ENCODE data around the gene STAB2. TPM values are rescaled to one million over a fixed set of nuclear protein-coding genes. Genes with fewer than 3 reads are reported as not detected.

The STAB2 gene
- total RNA-seq, 1 experiment from 2014 or later: not detected

DNA sequence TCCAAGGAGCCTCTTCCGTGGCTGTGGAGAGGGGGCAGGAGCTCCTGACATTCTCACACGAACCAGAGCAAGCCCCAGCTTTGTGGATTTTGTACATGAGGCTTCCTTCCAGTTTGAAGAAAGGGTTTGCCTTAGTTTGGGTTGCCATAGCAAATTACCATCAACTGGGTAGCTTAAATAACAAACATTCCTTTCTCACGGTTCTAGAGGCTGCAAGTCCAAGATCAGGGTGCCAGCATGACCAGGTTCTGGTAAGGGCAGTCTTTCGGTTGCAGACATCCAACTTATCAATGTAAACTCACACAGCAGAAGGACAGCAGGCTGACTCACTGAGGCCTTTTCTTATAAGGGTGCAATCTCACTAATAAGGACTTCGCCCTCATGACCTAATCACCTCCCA is 25.9 kb upstream of the STAB2 start:
- Histone ChIP-seq H3K36me3 (ENCODE audit: control insufficient read depth in 1 of 2, insufficient read depth in 2 of 2, low read length in 2 of 2) (no peaks in the 10 kb centered on the region), H3K4me2 (ENCODE audit: low read length) (peak overlapping the region; percentile 67), H4K20me1 (ENCODE audit: insufficient read depth) (no peaks in the 10 kb centered on the region), H2AFZ (ENCODE audit: low read depth, low read length, poor library complexity, severe bottlenecking) (no peak overlapping the region), H3K27ac (ENCODE audit: low read depth, low read length) (peak overlapping the region; percentile 6; the same call in 1 of the 2 replicates), H3K4me3 (replicated peaks in 1 of 2; ENCODE audit: low read depth in 1 of 2, low read length in 2 of 2) (peak overlapping the region in 1 of 2 experiments; percentile 22; a peak in 1 of 4 replicates), H3K27me3 (ENCODE audit: insufficient read depth, low read length) (no peaks in the 10 kb centered on the region), H3K79me2 (ENCODE audit: insufficient read depth, low read length) (no peaks in the 10 kb centered on the region), H3K9ac (ENCODE audit: low read length) (peak overlapping the region; percentile 42), H3K4me1 (ENCODE audit: control insufficient read depth in 1 of 2, insufficient read depth in 2 of 2, low read length in 2 of 2) (peaks cover 12 to 23% of the 10 kb centered on the region in 2 experiments), H3K9me3 (ENCODE audit: control insufficient read depth in 1 of 2, insufficient read depth in 1 of 2, low read depth in 1 of 2, low read length in 2 of 2) (peaks cover 3 to 12% of the 10 kb centered on the region in 2 experiments; a peak in 2 of 4 replicates), H3K9me2 (ENCODE audit: insufficient read depth) (no peaks in the 10 kb centered on the region)
- CTCF ChIA-PET: interaction anchor here (2.0 kb wide), 1 partner anchor 14 kb away, joined by 6 read pairs; no protein-coding TSS in a partner anchor
- no TSS peak for BruUV-seq (replicated peaks)
- intact Hi-C loops (cut with micrococcal nuclease): no loop called here
- no peak for DNase-seq (ENCODE audit: low read depth, low spot score)
- POLR2A ChIA-PET: no interaction called here
- TF ChIP-seq EGR1 (IDR thresholded peaks at IDR 0.05; ENCODE audit: low read depth) (no peak), ELF1 (IDR thresholded peaks at IDR 0.05; ENCODE audit: borderline replicate concordance, low read depth) (no peak), RAD21 (IDR thresholded peaks at IDR 0.05; ENCODE audit: low read depth) (no peak), SRF (IDR thresholded peaks at IDR 0.05; ENCODE audit: low read depth) (no peak), SIN3A (IDR thresholded peaks at IDR 0.05; ENCODE audit: low read depth) (no peak), TCF7L2 (IDR thresholded peaks at IDR 0.05; ENCODE audit: borderline replicate concordance, extremely low read depth, insufficient read depth, insufficient read length) (no peak), SP1 (IDR thresholded peaks at IDR 0.05; ENCODE audit: low read depth) (no peak), ZFX (IDR thresholded peaks at IDR 0.05) (no peak), ZNF274 (IDR thresholded peaks at IDR 0.05; ENCODE audit: low read depth, low read length) (no peak), EZH2 (IDR thresholded peaks at IDR 0.05) (no peak), CEBPB (IDR thresholded peaks at IDR 0.05; ENCODE audit: low read depth) (no peak), POLR2A (IDR thresholded peaks at IDR 0.05; ENCODE audit: borderline replicate concordance, extremely low read depth, insufficient read depth, insufficient read length) (no peak), CBX3 (IDR thresholded peaks at IDR 0.05; ENCODE audit: low read depth) (no peak), POLR2AphosphoS5 (IDR thresholded peaks at IDR 0.05; ENCODE audit: low read depth, low read length) (no peak), EZH2phosphoT487 (IDR thresholded peaks at IDR 0.05; ENCODE audit: borderline replicate concordance) (no peak)
- TF ChIP-seq, protein P1, sequence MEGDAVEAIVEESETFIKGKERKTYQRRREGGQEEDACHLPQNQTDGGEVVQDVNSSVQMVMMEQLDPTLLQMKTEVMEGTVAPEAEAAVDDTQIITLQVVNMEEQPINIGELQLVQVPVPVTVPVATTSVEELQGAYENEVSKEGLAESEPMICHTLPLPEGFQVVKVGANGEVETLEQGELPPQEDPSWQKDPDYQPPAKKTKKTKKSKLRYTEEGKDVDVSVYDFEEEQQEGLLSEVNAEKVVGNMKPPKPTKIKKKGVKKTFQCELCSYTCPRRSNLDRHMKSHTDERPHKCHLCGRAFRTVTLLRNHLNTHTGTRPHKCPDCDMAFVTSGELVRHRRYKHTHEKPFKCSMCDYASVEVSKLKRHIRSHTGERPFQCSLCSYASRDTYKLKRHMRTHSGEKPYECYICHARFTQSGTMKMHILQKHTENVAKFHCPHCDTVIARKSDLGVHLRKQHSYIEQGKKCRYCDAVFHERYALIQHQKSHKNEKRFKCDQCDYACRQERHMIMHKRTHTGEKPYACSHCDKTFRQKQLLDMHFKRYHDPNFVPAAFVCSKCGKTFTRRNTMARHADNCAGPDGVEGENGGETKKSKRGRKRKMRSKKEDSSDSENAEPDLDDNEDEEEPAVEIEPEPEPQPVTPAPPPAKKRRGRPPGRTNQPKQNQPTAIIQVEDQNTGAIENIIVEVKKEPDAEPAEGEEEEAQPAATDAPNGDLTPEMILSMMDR (IDR thresholded peaks at IDR 0.05 in 2 of 3, conservative IDR thresholded peaks at IDR 0.05 in 1 of 3; ENCODE audit: borderline replicate concordance in 1 of 3, insufficient read depth in 1 of 3, low read depth in 2 of 3, low read length in 2 of 3): no peak
- TF ChIP-seq, protein P2, sequence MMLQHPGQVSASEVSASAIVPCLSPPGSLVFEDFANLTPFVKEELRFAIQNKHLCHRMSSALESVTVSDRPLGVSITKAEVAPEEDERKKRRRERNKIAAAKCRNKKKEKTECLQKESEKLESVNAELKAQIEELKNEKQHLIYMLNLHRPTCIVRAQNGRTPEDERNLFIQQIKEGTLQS (IDR thresholded peaks at IDR 0.05): no peak
- TF ChIP-seq, protein P3, sequence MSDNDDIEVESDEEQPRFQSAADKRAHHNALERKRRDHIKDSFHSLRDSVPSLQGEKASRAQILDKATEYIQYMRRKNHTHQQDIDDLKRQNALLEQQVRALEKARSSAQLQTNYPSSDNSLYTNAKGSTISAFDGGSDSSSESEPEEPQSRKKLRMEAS (IDR thresholded peaks at IDR 0.05): no peak
- TF ChIP-seq, protein P4, sequence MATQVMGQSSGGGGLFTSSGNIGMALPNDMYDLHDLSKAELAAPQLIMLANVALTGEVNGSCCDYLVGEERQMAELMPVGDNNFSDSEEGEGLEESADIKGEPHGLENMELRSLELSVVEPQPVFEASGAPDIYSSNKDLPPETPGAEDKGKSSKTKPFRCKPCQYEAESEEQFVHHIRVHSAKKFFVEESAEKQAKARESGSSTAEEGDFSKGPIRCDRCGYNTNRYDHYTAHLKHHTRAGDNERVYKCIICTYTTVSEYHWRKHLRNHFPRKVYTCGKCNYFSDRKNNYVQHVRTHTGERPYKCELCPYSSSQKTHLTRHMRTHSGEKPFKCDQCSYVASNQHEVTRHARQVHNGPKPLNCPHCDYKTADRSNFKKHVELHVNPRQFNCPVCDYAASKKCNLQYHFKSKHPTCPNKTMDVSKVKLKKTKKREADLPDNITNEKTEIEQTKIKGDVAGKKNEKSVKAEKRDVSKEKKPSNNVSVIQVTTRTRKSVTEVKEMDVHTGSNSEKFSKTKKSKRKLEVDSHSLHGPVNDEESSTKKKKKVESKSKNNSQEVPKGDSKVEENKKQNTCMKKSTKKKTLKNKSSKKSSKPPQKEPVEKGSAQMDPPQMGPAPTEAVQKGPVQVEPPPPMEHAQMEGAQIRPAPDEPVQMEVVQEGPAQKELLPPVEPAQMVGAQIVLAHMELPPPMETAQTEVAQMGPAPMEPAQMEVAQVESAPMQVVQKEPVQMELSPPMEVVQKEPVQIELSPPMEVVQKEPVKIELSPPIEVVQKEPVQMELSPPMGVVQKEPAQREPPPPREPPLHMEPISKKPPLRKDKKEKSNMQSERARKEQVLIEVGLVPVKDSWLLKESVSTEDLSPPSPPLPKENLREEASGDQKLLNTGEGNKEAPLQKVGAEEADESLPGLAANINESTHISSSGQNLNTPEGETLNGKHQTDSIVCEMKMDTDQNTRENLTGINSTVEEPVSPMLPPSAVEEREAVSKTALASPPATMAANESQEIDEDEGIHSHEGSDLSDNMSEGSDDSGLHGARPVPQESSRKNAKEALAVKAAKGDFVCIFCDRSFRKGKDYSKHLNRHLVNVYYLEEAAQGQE (IDR thresholded peaks at IDR 0.05; ENCODE audit: low read depth): no peak
- no peak for ATAC-seq
- RAD21 ChIA-PET (ENCODE audit: low non-redundant PET in 1 of 2, low total read pairs in 2 of 2, uncharacterized antibody in 2 of 2, unreplicated experiment in 2 of 2): no interaction called here
